Thyroid gland (tissue), 4 donors: ENCODE results near the gene CTXN3.

Experiments
- POLR2A ChIP-seq, 2 donors: fragments of 450-650 bp; IDR thresholded peaks; one replicate each; pipeline ENCODE4 v1.6.1; 2017; ENCODE audit warnings: antibody characterized with exemption in 2 of 2, mild to moderate bottlenecking in 2 of 2, moderate library complexity in 1 of 2
- TF ChIP-seq, protein P1 (sequence below), 6 experiments: fragments of 200-600 bp in 3 of 6; fragments of 450-650 bp in 3 of 6; sonication (generic) in 3 of 6; IDR thresholded peaks; one replicate each; pipeline ENCODE4 v1.5.1; 2016 to 2019; ENCODE audit warnings: antibody characterized with exemption in 6 of 6, mild to moderate bottlenecking in 2 of 6, inconsistent platforms in 1 of 6, moderate library complexity in 1 of 6

DNA sequence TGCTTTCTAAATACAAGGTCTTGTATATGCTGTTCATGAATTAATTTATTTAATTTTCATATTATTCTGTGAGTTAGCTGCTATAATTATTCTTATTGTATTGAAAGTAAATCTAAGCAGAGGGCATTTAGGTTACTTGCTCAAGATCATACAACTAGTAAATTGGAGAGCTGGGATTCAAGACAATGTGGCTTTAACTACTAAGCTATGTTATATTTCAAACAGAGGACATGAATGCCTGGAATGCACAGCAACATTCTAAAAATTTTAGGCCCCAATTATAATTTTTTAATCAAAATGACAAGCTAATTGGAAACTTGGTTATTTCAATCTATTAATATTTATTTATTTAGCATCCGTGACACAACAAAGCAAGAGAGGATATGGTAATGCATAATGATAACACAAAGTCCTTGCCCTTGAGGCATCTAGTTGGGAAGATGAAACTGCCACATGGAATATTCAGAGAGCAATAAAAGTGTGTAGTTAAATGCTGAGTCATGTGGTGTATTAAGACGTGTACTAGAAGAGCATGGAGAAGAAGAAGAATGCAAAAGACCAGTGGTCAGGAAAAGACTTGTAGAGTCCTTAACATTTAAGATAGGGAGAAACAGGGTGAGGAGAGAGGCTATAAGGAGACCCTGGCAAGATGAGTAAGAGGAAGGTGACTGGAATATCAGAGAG, 24.4 kb downstream of the CTXN3 start:
- TF ChIP-seq, protein P1, sequence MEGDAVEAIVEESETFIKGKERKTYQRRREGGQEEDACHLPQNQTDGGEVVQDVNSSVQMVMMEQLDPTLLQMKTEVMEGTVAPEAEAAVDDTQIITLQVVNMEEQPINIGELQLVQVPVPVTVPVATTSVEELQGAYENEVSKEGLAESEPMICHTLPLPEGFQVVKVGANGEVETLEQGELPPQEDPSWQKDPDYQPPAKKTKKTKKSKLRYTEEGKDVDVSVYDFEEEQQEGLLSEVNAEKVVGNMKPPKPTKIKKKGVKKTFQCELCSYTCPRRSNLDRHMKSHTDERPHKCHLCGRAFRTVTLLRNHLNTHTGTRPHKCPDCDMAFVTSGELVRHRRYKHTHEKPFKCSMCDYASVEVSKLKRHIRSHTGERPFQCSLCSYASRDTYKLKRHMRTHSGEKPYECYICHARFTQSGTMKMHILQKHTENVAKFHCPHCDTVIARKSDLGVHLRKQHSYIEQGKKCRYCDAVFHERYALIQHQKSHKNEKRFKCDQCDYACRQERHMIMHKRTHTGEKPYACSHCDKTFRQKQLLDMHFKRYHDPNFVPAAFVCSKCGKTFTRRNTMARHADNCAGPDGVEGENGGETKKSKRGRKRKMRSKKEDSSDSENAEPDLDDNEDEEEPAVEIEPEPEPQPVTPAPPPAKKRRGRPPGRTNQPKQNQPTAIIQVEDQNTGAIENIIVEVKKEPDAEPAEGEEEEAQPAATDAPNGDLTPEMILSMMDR (IDR thresholded peaks at IDR 0.05) = no peak
- no peak for TF ChIP-seq POLR2A (IDR thresholded peaks at IDR 0.05)
